WTC11 (cell line): ENCODE data around the gene TRIM16.
"Not testable (repeated sequence)": the region's sequence is repeated elsewhere in the genome, so short reads cannot be mapped to it uniquely, and the experiment has no call there.

Experiments used
- CTCF ChIP-seq: fragments of 200-600 bp; IDR thresholded peaks from 2 replicates; pipeline ENCODE4 v1.8.0; 2022; ENCODE audit warnings: antibody characterized with exemption
- GRHL2 ChIP-seq: fragments of 250-450 bp; sonication (Bioruptor Pico); IDR thresholded peaks from 2 replicates; pipeline ENCODE4 v1.8.0; 2022; ENCODE audit warnings: mild to moderate bottlenecking, moderate library complexity; ENCODE audit not compliant: insufficient replicate concordance, severe bottlenecking
- IRF1 ChIP-seq: sonication (generic); formaldehyde crosslinking; IDR thresholded peaks from 2 replicates; pipeline ENCODE4 v1.8.0; 2023; ENCODE audit warnings: missing genetic modification reagents
- TCF7 ChIP-seq: sonication (generic); formaldehyde crosslinking; IDR thresholded peaks from 2 replicates; pipeline ENCODE4 v1.8.0; 2022; ENCODE audit warnings: mild to moderate bottlenecking, low read depth, missing genetic modification reagents, moderate library complexity
- TP53 ChIP-seq: sonication (generic); formaldehyde crosslinking; IDR thresholded peaks from 2 replicates; pipeline ENCODE4 v1.8.1; 2023; ENCODE audit warnings: mild to moderate bottlenecking, missing genetic modification reagents
- USF1 ChIP-seq: sonication (generic); formaldehyde crosslinking; IDR thresholded peaks from 2 replicates; pipeline ENCODE4 v1.8.0; 2022; ENCODE audit warnings: mild to moderate bottlenecking, missing genetic modification reagents

- TF ChIP-seq CTCF; TCF7 (CRISPR knock-in tag); IRF1 (CRISPR knock-in tag); TP53 (CRISPR knock-in tag); GRHL2 (CRISPR knock-in tag); USF1 (CRISPR knock-in tag): not testable (repeated sequence)
Measured at GRCh38 chr17:15708879-15709278, 24.8 kb upstream of the TRIM16 start.
